GM10266 (cell line): ENCODE results near the gene AKAP13.

Experiments used
- DNase-seq: peaks from one replicate; pipeline ENCODE4 v3.0.0; 2012; ENCODE audit errors: extremely low spot score
- CTCF ChIP-seq: IDR thresholded peaks from 2 replicates; pipeline ENCODE4 v1.5.1; 2012; ENCODE audit warnings: mild to moderate bottlenecking, low read depth; ENCODE audit not compliant: control insufficient read depth, insufficient read depth; ENCODE audit errors: missing control alignments

Gene AKAP13

GRCh38 chr15:85592148-85592547, 211.7 kb downstream of the AKAP13 start:
- no peak for TF ChIP-seq CTCF
- DNase-seq = no peak

- no peak for DNase-seq
- TF ChIP-seq CTCF = no peak
Observed at GRCh38 chr15:85593809-85594445, 213.5 kb downstream of the AKAP13 start.

- TF ChIP-seq CTCF = no peak
- DNase-seq = no peak
Observed at GRCh38 chr15:85595804-85596536, 215.6 kb downstream of the AKAP13 start.

- DNase-seq = no peak
- TF ChIP-seq CTCF = no peak
Observed at GRCh38 chr15:85597155-85597815, 216.9 kb downstream of the AKAP13 start.

GRCh38 chr15:85598219-85598618, 217.8 kb downstream of the AKAP13 start:
- TF ChIP-seq CTCF = no peak
- DNase-seq = no peak

GRCh38 chr15:85598718-85599398, 218.5 kb downstream of the AKAP13 start:
- TF ChIP-seq CTCF = no peak
- no peak for DNase-seq

- no peak for TF ChIP-seq CTCF
- no peak for DNase-seq
Observed at GRCh38 chr15:85600001-85600400, 219.6 kb downstream of the AKAP13 start.
